ENCODE measurements around the gene GPRC5D. TPM values are rescaled to one million over a fixed set of nuclear protein-coding genes. Genes with fewer than 3 reads are reported as not detected.

The GPRC5D gene
- total and polyA plus RNA-seq, 2 donors (not counting 1 experiment from before 2014, with no cell fraction given), result 0.35 TPM; not detected in 1

DNA sequence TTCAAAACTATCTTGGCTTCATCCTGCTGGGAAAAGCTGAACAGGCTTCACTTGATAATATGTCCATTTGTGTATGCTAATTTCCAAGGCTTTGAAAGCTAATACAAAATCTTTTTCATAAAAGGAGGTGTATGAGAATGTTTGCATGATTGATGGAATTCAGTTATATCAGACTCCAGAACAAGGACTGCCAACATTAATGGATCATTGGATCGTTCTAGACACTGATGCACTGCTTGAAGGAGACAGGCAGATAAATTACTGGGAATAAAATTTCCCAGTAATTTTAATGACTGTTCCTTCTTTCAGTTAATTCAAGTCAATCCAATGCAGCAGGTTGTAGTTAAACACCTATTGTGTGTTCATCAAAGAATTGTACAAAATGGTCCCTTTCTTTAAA lies 466 bp downstream of the GPRC5D start:
- no peak for DNase-seq (ENCODE audit: low read depth in 2 of 2)
- no peaks in the 10 kb centered on the region for H3K9me3 ChIP-seq (ENCODE audit: control insufficient read depth, insufficient read depth, low read depth, low read length)
- H3K4me1 ChIP-seq (ENCODE audit: control insufficient read depth, extremely low read depth, insufficient read depth, low read length), result no peaks in the 10 kb centered on the region
- no peak overlapping the region for H2AFZ ChIP-seq (ENCODE audit: low read length)
- no peaks in the 10 kb centered on the region for H3K36me3 ChIP-seq (ENCODE audit: control insufficient read depth, insufficient read depth, low read length)
- no peak overlapping the region for H3K9ac ChIP-seq (ENCODE audit: insufficient read depth, low read length)
- H3K4me3 ChIP-seq (replicated peaks in 1 of 4; ENCODE audit: control extremely low read depth in 1 of 4, insufficient read depth in 1 of 4, low read depth in 3 of 4, low read length in 4 of 4), result no peak overlapping the region
- H3K27me3 ChIP-seq (ENCODE audit: control insufficient read depth, insufficient read depth, low read length), result no peaks in the 10 kb centered on the region
- no peak overlapping the region for H3K27ac ChIP-seq (ENCODE audit: insufficient read depth, low read length)
- H3K4me2 ChIP-seq (ENCODE audit: extremely low read depth, insufficient read depth, low read length), result no peak overlapping the region
- TF ChIP-seq, protein P1, sequence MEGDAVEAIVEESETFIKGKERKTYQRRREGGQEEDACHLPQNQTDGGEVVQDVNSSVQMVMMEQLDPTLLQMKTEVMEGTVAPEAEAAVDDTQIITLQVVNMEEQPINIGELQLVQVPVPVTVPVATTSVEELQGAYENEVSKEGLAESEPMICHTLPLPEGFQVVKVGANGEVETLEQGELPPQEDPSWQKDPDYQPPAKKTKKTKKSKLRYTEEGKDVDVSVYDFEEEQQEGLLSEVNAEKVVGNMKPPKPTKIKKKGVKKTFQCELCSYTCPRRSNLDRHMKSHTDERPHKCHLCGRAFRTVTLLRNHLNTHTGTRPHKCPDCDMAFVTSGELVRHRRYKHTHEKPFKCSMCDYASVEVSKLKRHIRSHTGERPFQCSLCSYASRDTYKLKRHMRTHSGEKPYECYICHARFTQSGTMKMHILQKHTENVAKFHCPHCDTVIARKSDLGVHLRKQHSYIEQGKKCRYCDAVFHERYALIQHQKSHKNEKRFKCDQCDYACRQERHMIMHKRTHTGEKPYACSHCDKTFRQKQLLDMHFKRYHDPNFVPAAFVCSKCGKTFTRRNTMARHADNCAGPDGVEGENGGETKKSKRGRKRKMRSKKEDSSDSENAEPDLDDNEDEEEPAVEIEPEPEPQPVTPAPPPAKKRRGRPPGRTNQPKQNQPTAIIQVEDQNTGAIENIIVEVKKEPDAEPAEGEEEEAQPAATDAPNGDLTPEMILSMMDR (conservative IDR thresholded peaks at IDR 0.05 in 1 of 2, IDR thresholded peaks at IDR 0.05 in 1 of 2; ENCODE audit: low read depth in 1 of 2, low read length in 2 of 2), result no peak
- TF ChIP-seq EZH2 (IDR thresholded peaks at IDR 0.05; ENCODE audit: low read length, missing control alignments), result no peak
- no peaks in the 10 kb centered on the region for H3K79me2 ChIP-seq (ENCODE audit: control insufficient read depth, insufficient read depth, low read length)
- H4K20me1 ChIP-seq (ENCODE audit: control insufficient read depth, extremely low read depth, insufficient read depth, low read length), result no peaks in the 10 kb centered on the region

DNA sequence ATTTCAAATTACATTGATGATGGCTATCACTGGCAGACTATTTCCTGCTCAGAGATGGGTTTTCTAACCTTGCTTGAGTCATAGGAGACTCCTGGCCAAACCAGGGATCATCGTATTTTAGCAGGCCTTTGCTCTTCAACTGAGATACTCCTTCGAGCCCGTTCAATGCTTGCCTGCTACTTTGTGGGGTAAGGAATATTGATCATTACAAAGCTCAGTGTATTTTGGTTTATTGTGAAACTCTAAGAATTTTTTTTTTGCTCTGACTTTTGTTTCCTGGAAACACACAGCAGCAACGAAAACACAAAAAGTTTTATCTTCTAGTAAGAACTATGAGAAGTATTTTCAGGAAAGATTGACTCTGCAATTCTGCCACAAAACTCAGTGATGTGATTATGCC lies 4.1 kb downstream of the GPRC5D start:
- no peaks in the 10 kb centered on the region for H3K79me2 ChIP-seq (ENCODE audit: control insufficient read depth, insufficient read depth, low read length)
- H4K20me1 ChIP-seq (ENCODE audit: control insufficient read depth, extremely low read depth, insufficient read depth, low read length), result no peaks in the 10 kb centered on the region
- peaks cover 3% of the 10 kb centered on the region for H3K4me1 ChIP-seq (ENCODE audit: control insufficient read depth, extremely low read depth, insufficient read depth, low read length)
- H3K27ac ChIP-seq (ENCODE audit: insufficient read depth, low read length), result no peak overlapping the region
- H2AFZ ChIP-seq (ENCODE audit: low read length), result no peak overlapping the region
- no peak overlapping the region for H3K9ac ChIP-seq (ENCODE audit: insufficient read depth, low read length)
- no peak overlapping the region for H3K4me2 ChIP-seq (ENCODE audit: extremely low read depth, insufficient read depth, low read length)
- DNase-seq (ENCODE audit: low read depth in 2 of 2), result no peak
- H3K4me3 ChIP-seq (replicated peaks in 1 of 4; ENCODE audit: control extremely low read depth in 1 of 4, insufficient read depth in 1 of 4, low read depth in 3 of 4, low read length in 4 of 4), result no peak overlapping the region
- no peak for TF ChIP-seq EZH2 (IDR thresholded peaks at IDR 0.05; ENCODE audit: low read length, missing control alignments)
- TF ChIP-seq, protein P1 (conservative IDR thresholded peaks at IDR 0.05 in 1 of 2, IDR thresholded peaks at IDR 0.05 in 1 of 2; ENCODE audit: low read depth in 1 of 2, low read length in 2 of 2), result no peak
- H3K9me3 ChIP-seq (ENCODE audit: control insufficient read depth, insufficient read depth, low read depth, low read length), result no peaks in the 10 kb centered on the region
- H3K36me3 ChIP-seq (ENCODE audit: control insufficient read depth, insufficient read depth, low read length), result no peaks in the 10 kb centered on the region
- no peaks in the 10 kb centered on the region for H3K27me3 ChIP-seq (ENCODE audit: control insufficient read depth, insufficient read depth, low read length)

DNA sequence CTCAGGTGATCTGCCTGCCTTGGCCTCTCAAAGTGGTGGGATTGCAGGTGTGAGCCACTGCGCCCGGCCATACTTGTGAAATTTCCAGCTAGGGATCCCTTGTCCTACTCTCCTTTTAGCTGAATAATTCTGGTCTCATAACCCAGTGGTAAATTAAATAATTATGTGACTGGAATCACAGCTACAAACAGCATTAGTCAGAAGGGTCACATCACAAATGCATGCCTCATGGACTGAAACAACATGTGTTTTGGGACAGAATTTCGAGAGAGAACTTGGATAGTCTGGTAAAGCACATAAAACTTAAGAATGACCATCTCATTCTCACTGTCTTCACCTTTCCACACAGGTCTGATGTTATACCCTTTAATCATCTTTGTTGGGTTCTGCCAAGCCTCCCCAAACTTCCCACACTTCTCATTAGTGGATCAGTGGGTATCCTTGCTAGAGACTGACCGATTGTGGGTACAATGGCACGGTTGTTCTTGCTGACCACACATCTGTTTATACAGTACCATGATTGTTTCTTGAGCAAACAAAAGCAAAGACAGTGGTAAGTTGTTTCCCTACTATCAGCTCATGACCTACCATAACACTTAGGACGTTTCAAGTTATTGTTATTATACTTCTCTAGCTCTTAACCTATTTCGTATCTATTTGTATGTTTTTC lies 5.1 kb downstream of the GPRC5D start:
- Histone ChIP-seq H3K4me1 (ENCODE audit: control insufficient read depth, extremely low read depth, insufficient read depth, low read length) (peaks cover 3% of the 10 kb centered on the region), H3K4me3 (replicated peaks in 1 of 4; ENCODE audit: control extremely low read depth in 1 of 4, insufficient read depth in 1 of 4, low read depth in 3 of 4, low read length in 4 of 4) (no peak overlapping the region), H3K27me3 (ENCODE audit: control insufficient read depth, insufficient read depth, low read length) (no peaks in the 10 kb centered on the region), H3K9me3 (ENCODE audit: control insufficient read depth, insufficient read depth, low read depth, low read length) (no peaks in the 10 kb centered on the region), H3K4me2 (ENCODE audit: extremely low read depth, insufficient read depth, low read length) (no peak overlapping the region), H2AFZ (ENCODE audit: low read length) (no peak overlapping the region), H3K36me3 (ENCODE audit: control insufficient read depth, insufficient read depth, low read length) (no peaks in the 10 kb centered on the region), H3K9ac (ENCODE audit: insufficient read depth, low read length) (no peak overlapping the region), H3K79me2 (ENCODE audit: control insufficient read depth, insufficient read depth, low read length) (no peaks in the 10 kb centered on the region), H3K27ac (ENCODE audit: insufficient read depth, low read length) (no peak overlapping the region), H4K20me1 (ENCODE audit: control insufficient read depth, extremely low read depth, insufficient read depth, low read length) (no peaks in the 10 kb centered on the region)
- TF ChIP-seq, protein P1 (conservative IDR thresholded peaks at IDR 0.05 in 1 of 2, IDR thresholded peaks at IDR 0.05 in 1 of 2; ENCODE audit: low read depth in 1 of 2, low read length in 2 of 2), result no peak
- no peak for DNase-seq (ENCODE audit: low read depth in 2 of 2)

Measured in fibroblast of lung (primary cell).